HG03442 (cell line): ENCODE data around the gene LIPE.
"Not testable (repeated sequence)": the region's sequence is repeated elsewhere in the genome, so short reads cannot be mapped to it uniquely, and the experiment has no call there.

Source experiments
- ATAC-seq: cut with Tn5 transposase; IDR thresholded peaks from one replicate; pipeline ENCODE4 v1.9.1; 2021; ENCODE audit warnings: mild to moderate bottlenecking, moderate library complexity; ENCODE audit not compliant: unreplicated experiment

Gene LIPE

GRCh38 chr19:42427313-42427712 is at the start of gene LIPE:
Gene LIPE, minus strand, starts transcription at chr19:42427388. Its CDS starts 239 bp downstream, at chr19:42427149.
- ATAC-seq: no peak

GRCh38 chr19:42475366-42475765 is 48.2 kb upstream of the LIPE start:
- no peak for ATAC-seq

- ATAC-seq: no peak
Measured at GRCh38 chr19:42474743-42475142, 47.6 kb upstream of the LIPE start.

GRCh38 chr19:42473686-42474085 is 46.5 kb upstream of the LIPE start:
- no peak for ATAC-seq

- no peak for ATAC-seq
Measured at GRCh38 chr19:42472402-42473147, 45.4 kb upstream of the LIPE start.

GRCh38 chr19:42471554-42472249 is 44.5 kb upstream of the LIPE start:
- ATAC-seq: no peak

- ATAC-seq: no peak
Measured at GRCh38 chr19:42469311-42470235, 42.4 kb upstream of the LIPE start.

GRCh38 chr19:42468273-42468796 is 41.1 kb upstream of the LIPE start:
- ATAC-seq: no peak

- ATAC-seq: no peak
Measured at GRCh38 chr19:42467183-42467760, 40.1 kb upstream of the LIPE start.

- ATAC-seq: no peak
Measured at GRCh38 chr19:42466521-42467182, 39.5 kb upstream of the LIPE start.

GRCh38 chr19:42465827-42466280 is 38.7 kb upstream of the LIPE start:
- peak; percentile 70 for ATAC-seq

GRCh38 chr19:42461700-42462324 is 34.6 kb upstream of the LIPE start:
- ATAC-seq: no peak

- ATAC-seq: not testable (repeated sequence)
Measured at GRCh38 chr19:42461231-42461630, 34.0 kb upstream of the LIPE start.

- ATAC-seq: no peak
Measured at GRCh38 chr19:42459926-42460325, 32.7 kb upstream of the LIPE start.

- ATAC-seq: no peak
Measured at GRCh38 chr19:42455621-42456081, 28.5 kb upstream of the LIPE start.

- no peak for ATAC-seq
Measured at GRCh38 chr19:42455086-42455485, 27.9 kb upstream of the LIPE start.

GRCh38 chr19:42452590-42452989 is 25.4 kb upstream of the LIPE start:
- ATAC-seq: no peak

GRCh38 chr19:42450314-42450934 is 23.2 kb upstream of the LIPE start:
- peak; percentile 65 for ATAC-seq

GRCh38 chr19:42448306-42448705 is 21.1 kb upstream of the LIPE start:
- ATAC-seq: not testable (repeated sequence)
